Endothelial cell of umbilical vein (primary cell): Measurements from ENCODE around the gene MT2A. TPM values are rescaled to one million over a fixed set of nuclear protein-coding genes. Genes with fewer than 3 reads are reported as not detected.

Source experiments
- BruUV-seq: library from RNA; stranded (reverse); fragments of 400-500 nt; replicated peaks from 2 replicates; lab custom pipeline; 2021; lab: Mats Ljungman, UMichigan
- CTCF ChIA-PET: fragments of 300-600, 350-600 bp; sonication (Branson Sonifier 250); formaldehyde crosslinking; loops from one replicate; lab custom pipeline; 2021; ENCODE audit warnings: antibody characterized with exemption, inconsistent platforms; lab: Charles Lee
- POLR2A ChIA-PET: fragments of 300-600, 350-600 bp; sonication (Branson Sonifier 250); formaldehyde crosslinking; loops from one replicate; lab custom pipeline; 2021; ENCODE audit warnings: antibody characterized with exemption, inconsistent platforms; lab: Charles Lee
- DNase-seq: peaks from one replicate; pipeline ENCODE4 v3.0.0-alpha.2; 2011; ENCODE audit warnings: low read depth, low spot score
- FAIRE-seq: peaks from 2 replicates; lab custom pipeline; 2011; peaks lifted over from hg19 to GRCh38; lab: Jason Lieb, UNC
- H2AFZ ChIP-seq: 2 replicates; pipeline ENCODE4 v1.6.0; 2012; ENCODE audit warnings: low read depth, low read length, control low read depth, inconsistent platforms
- H3K27ac ChIP-seq: 2 replicates; pipeline ENCODE4 v1.5.1; 2011; ENCODE audit warnings: low read depth, mild to moderate bottlenecking, control low read depth, low read length, moderate library complexity; ENCODE audit not compliant: insufficient read depth
- H3K27me3 ChIP-seq, 2 experiments: 2 replicates each; pipeline versions ENCODE4 v1.6.0 to v1.6.1; 2011; ENCODE audit warnings: low read length in 2 of 2, mixed read lengths in 1 of 2; ENCODE audit not compliant: control insufficient read depth in 2 of 2, insufficient read depth in 2 of 2
- H3K36me3 ChIP-seq, 2 experiments: 2 replicates in 1 of 2; 3 replicates in 1 of 2; pipeline ENCODE4 v1.5.1; 2011; ENCODE audit warnings: low read length in 2 of 2, mild to moderate bottlenecking in 1 of 2, moderate library complexity in 1 of 2; ENCODE audit not compliant: control insufficient read depth in 2 of 2, insufficient read depth in 2 of 2; ENCODE audit errors: extremely low read depth in 1 of 2
- H3K4me1 ChIP-seq: 3 replicates; pipeline ENCODE4 v1.5.1; 2011; ENCODE audit warnings: mild to moderate bottlenecking, low read length; ENCODE audit not compliant: control insufficient read depth, insufficient read depth; ENCODE audit errors: extremely low read depth
- H3K4me2 ChIP-seq: 2 replicates; pipeline ENCODE4 v1.6.1; 2011; ENCODE audit warnings: low read length, control low read depth, mixed read lengths; ENCODE audit not compliant: insufficient read depth
- H3K4me3 ChIP-seq, 3 experiments: fragments of 200-600 bp in 1 of 3; sonication (generic), shearing (Covaris generic) in 1 of 3; replicated peaks in 1 of 3; 2 replicates each; pipeline ENCODE4 v1.5.1; 2011 to 2016; ENCODE audit warnings: control low read depth in 3 of 3, low read length in 3 of 3, mild to moderate bottlenecking in 2 of 3, inconsistent platforms in 1 of 3, low read depth in 1 of 3, moderate library complexity in 1 of 3; ENCODE audit not compliant: insufficient read depth in 1 of 3
- H3K79me2 ChIP-seq: 2 replicates; pipeline ENCODE4 v1.6.0; 2012; ENCODE audit warnings: low read length, inconsistent platforms; ENCODE audit not compliant: control insufficient read depth, insufficient read depth
- H3K9ac ChIP-seq: replicated peaks from 2 replicates; pipeline ENCODE3; 2011; ENCODE audit warnings: low read length, control low read depth; ENCODE audit not compliant: insufficient read depth; ENCODE audit errors: extremely low read depth
- H3K9me1 ChIP-seq: replicated peaks from 3 replicates; pipeline ENCODE4 v1.6.0; 2011; ENCODE audit warnings: mild to moderate bottlenecking, low read length; ENCODE audit not compliant: control insufficient read depth, insufficient read depth; ENCODE audit errors: extremely low read depth
- H3K9me3 ChIP-seq: replicated peaks from 2 replicates; pipeline ENCODE4 v1.5.1; 2012; ENCODE audit warnings: low read length, inconsistent platforms; ENCODE audit not compliant: control insufficient read depth, insufficient read depth
- H4K20me1 ChIP-seq: replicated peaks from 2 replicates; pipeline ENCODE3; 2011; ENCODE audit warnings: mild to moderate bottlenecking, low read length; ENCODE audit not compliant: control insufficient read depth, insufficient read depth; ENCODE audit errors: extremely low read depth
- CTCF ChIP-seq, 2 donors: IDR thresholded peaks; 1 replicate in 1 of 2; 2 replicates in 1 of 2; pipeline ENCODE4 v1.5.1; 2011; ENCODE audit warnings: low read length in 2 of 2, mild to moderate bottlenecking in 2 of 2, moderate library complexity in 2 of 2, control low read depth in 1 of 2, inconsistent platforms in 1 of 2, low read depth in 1 of 2; ENCODE audit not compliant: insufficient read depth in 1 of 2; ENCODE audit errors: extremely low read depth in 1 of 2
- EZH2 ChIP-seq: IDR thresholded peaks from 2 replicates; pipeline ENCODE4 v1.6.1; 2012; ENCODE audit warnings: borderline replicate concordance, low read depth, mild to moderate bottlenecking, moderate library complexity, low read length, inconsistent platforms; ENCODE audit not compliant: severe bottlenecking
- FOS ChIP-seq: IDR thresholded peaks from 2 replicates; pipeline ENCODE4 v1.6.1; 2011; ENCODE audit warnings: mild to moderate bottlenecking, low read length, moderate library complexity, borderline replicate concordance; ENCODE audit not compliant: insufficient read depth
- GATA2 ChIP-seq: IDR thresholded peaks from 2 replicates; pipeline ENCODE4 v1.7.0; 2011; ENCODE audit warnings: low read depth, mild to moderate bottlenecking, moderate library complexity, mixed read lengths, low read length; ENCODE audit not compliant: insufficient read length, insufficient read depth
- JUN ChIP-seq: IDR thresholded peaks from 2 replicates; pipeline ENCODE4 v1.6.1; 2011; ENCODE audit warnings: borderline replicate concordance, low read depth; ENCODE audit not compliant: insufficient read length, insufficient read depth
- MAX ChIP-seq: IDR thresholded peaks from 2 replicates; pipeline ENCODE4 v1.6.1; 2011; ENCODE audit not compliant: insufficient read depth, insufficient read length
- MYC ChIP-seq: IDR thresholded peaks from one replicate; pipeline ENCODE4 v1.6.1; 2011; ENCODE audit warnings: mild to moderate bottlenecking, low read depth, low read length
- POLR2A ChIP-seq: IDR thresholded peaks from 2 replicates; pipeline ENCODE4 v1.6.1; 2012; ENCODE audit warnings: low read depth, mild to moderate bottlenecking, control low read depth, low read length
- POLR2AphosphoS5 ChIP-seq: IDR thresholded peaks from 2 replicates; pipeline ENCODE4 v1.6.1; 2012; ENCODE audit warnings: low read depth, mild to moderate bottlenecking, control low read depth, low read length, moderate library complexity; ENCODE audit not compliant: insufficient read depth
- dilution Hi-C: fragments of 300-500 bp; cut with MboI; formaldehyde crosslinking; loops from one replicate; pipeline ENCODE4 v1.15.0; 2019; ENCODE audit warnings: low sequenced_read_pairs; ENCODE audit not compliant: extremely low pct_ligation_motif_present
- intact Hi-C: fragments of 100-400 bp; cut with micrococcal nuclease; formaldehyde crosslinking; loops from one replicate; pipeline ENCODE4 v1.10.0; 2022
- polyA plus RNA-seq, 4 experiments: library from polyadenylated mRNA; depleted of rRNA in 3 of 4; stranded (reverse) in 3 of 4; unstranded in 1 of 4; fragments of >200 nt; gene quantifications; 2 replicates each; pipeline versions ENCODE4 v1.2.1 to v1.2.3, GENCODE V29; 2011 to 2012; ENCODE audit warnings: missing spikeins in 1 of 4
- total RNA-seq: library from RNA; stranded (reverse); gene quantifications from 2 replicates; pipeline ENCODE4 v1.2.3, GENCODE V29; 2021

The MT2A gene
- total and polyA plus RNA-seq, 2 donors (not counting 3 experiments of a cell fraction or from before 2014, with no cell fraction given), result 276 to 1,337 TPM

- H3K9ac ChIP-seq, result no peak overlapping the region
- no peaks in the 10 kb centered on the region for H3K4me1 ChIP-seq
- BruUV-seq, result no TSS peak
- dilution Hi-C loops, result no loop called here
- no peak overlapping the region for H3K27ac ChIP-seq
- peaks cover 12 to 17% of the 10 kb centered on the region in 2 experiments for H3K27me3 ChIP-seq
- H2AFZ ChIP-seq, result no peak overlapping the region
- H3K9me1 ChIP-seq, result no peaks in the 10 kb centered on the region
- intact Hi-C loops, result no loop called here
- H3K36me3 ChIP-seq, result no peaks in the 10 kb centered on the region
- no peaks in the 10 kb centered on the region for H3K9me3 ChIP-seq
- CTCF ChIA-PET, result interaction anchor here (1.4 to 2.3 kb wide), 2 partner anchors 16 to 118 kb away, joined by 4 to 9 read pairs; no protein-coding TSS in a partner anchor
- H3K4me2 ChIP-seq, result no peak overlapping the region
- H3K79me2 ChIP-seq, result no peaks in the 10 kb centered on the region
- DNase-seq, result no peak
- POLR2A ChIA-PET, result no interaction called here
- no peak for FAIRE-seq
- TF ChIP-seq POLR2A (no peak), EZH2 (no peak), MYC (no peak), MAX (no peak), JUN (no peak), CTCF (IDR thresholded peaks at IDR 0.05; ENCODE audit: extremely low read depth in 1 of 2, insufficient read depth in 1 of 2, low read depth in 1 of 2, low read length in 2 of 2) (no peak), GATA2 (no peak), POLR2AphosphoS5 (no peak), FOS (no peak)
- H4K20me1 ChIP-seq, result no peaks in the 10 kb centered on the region
- H3K4me3 ChIP-seq, result no peak overlapping the region
These were observed 24.1 kb upstream of the MT2A start for GRCh38 chr16:56584276-56584675.
